Kidney (tissue), 14 donors: ENCODE data around the gene THAP4. TPM values are rescaled to one million over a fixed set of nuclear protein-coding genes. Genes with fewer than 3 reads are reported as not detected.

ENCODE experiments used
- DNase-seq, 5 donors: peaks; one replicate each; pipeline ENCODE4 v3.0.0-alpha.2; 2013 to 2020
- FAIRE-seq: peaks from 2 replicates; lab custom pipeline; 2012; peaks lifted over from hg19 to GRCh38; lab: Jason Lieb, UNC
- H3K27ac ChIP-seq, 2 donors: one replicate each; pipeline ENCODE4 v1.7.0; 2013; ENCODE audit warnings: low read depth in 2 of 2, low read length in 2 of 2, inconsistent platforms in 1 of 2
- H3K27me3 ChIP-seq: one replicate; pipeline ENCODE4 v1.7.1; 2013; ENCODE audit warnings: low read length, inconsistent platforms; ENCODE audit not compliant: control insufficient read depth, insufficient read depth
- H3K36me3 ChIP-seq, 3 donors: one replicate each; pipeline versions ENCODE4 v1.7.0 to v1.7.1; 2013; ENCODE audit warnings: low read length in 3 of 3, control low read depth in 1 of 3, inconsistent platforms in 1 of 3; ENCODE audit not compliant: insufficient read depth in 3 of 3, control insufficient read depth in 2 of 3
- H3K4me1 ChIP-seq, 3 donors: one replicate each; pipeline versions ENCODE4 v1.7.0 to v1.7.1; 2013; ENCODE audit warnings: low read length in 3 of 3, inconsistent platforms in 1 of 3, low read depth in 1 of 3; ENCODE audit not compliant: control insufficient read depth in 2 of 3, insufficient read depth in 2 of 3
- H3K4me3 ChIP-seq, 3 donors: one replicate each; pipeline versions ENCODE4 v1.7.0 to v1.8.1; 2013; ENCODE audit warnings: low read length in 3 of 3, control low read depth in 1 of 3, inconsistent platforms in 1 of 3
- H3K9ac ChIP-seq, 3 donors: one replicate each; pipeline versions ENCODE4 v1.7.0 to v1.7.1; 2013; ENCODE audit warnings: low read length in 3 of 3, control low read depth in 1 of 3, inconsistent platforms in 1 of 3
- H3K9me3 ChIP-seq, 3 donors: one replicate each; pipeline versions ENCODE4 v1.7.0 to v1.7.1; 2013; ENCODE audit warnings: low read length in 3 of 3, control low read depth in 1 of 3, inconsistent platforms in 1 of 3; ENCODE audit not compliant: control insufficient read depth in 2 of 3, insufficient read depth in 1 of 3
- CTCF ChIP-seq: IDR thresholded peaks from 3 replicates; pipeline ENCODE4 v1.5.1; 2012; ENCODE audit warnings: mild to moderate bottlenecking, moderate library complexity, borderline replicate concordance; ENCODE audit not compliant: insufficient read depth; ENCODE audit errors: extremely low read depth
- intact Hi-C: fragments of 100-400 bp; cut with DNase I; formaldehyde crosslinking; loops from one replicate; pipeline ENCODE4 v1.11.1; 2022
- polyA plus RNA-seq: library from polyadenylated mRNA; stranded (reverse); fragments of 350-450 nt; fragmentation: Illumina TruSeq; extraction: RNeasy Lipid Tissue Mini Kit (QIAGEN cat#74804); gene quantifications from one replicate; pipeline ENCODE4 v1.2.3, GENCODE V29; 2014; ENCODE audit warnings: low read depth, low replicate concordance; ENCODE audit not compliant: insufficient read depth
- total RNA-seq: library from RNA; stranded (reverse); fragmentation: NEBNext Ultra II Directional; extraction: Animal tissue kit (Norgen Biotek cat#: 25700); gene quantifications from one replicate; pipeline ENCODE4 v1.2.1, GENCODE V29; 2021
- donor health status: control.
- donor health status: control.
- donor health status: control.
- donor health status: control.
- donor health status: control.
- donor health status: DM: yes; HTN: yes; CAD: no.
- donor health status: Normal renal cell carcinoma (clear cell type).

The THAP4 gene
- total and polyA plus RNA-seq, 2 donors from 2014 or later = 68.0 to 184 TPM

GRCh38 chr2:241680827-241681599, 44.1 kb upstream of the THAP4 start:
- no peaks in the 10 kb centered on the region for H3K9me3 ChIP-seq
- FAIRE-seq = no peak
- no peak overlapping the region for H3K9ac ChIP-seq
- peaks cover 0 to 3% (median 2%) of the 10 kb centered on the region in 3 donors for H3K36me3 ChIP-seq
- no peaks in the 10 kb centered on the region for H3K27me3 ChIP-seq
- DNase-seq = no peak
- intact Hi-C loops = no loop called here
- no peak overlapping the region for H3K4me3 ChIP-seq
- H3K27ac ChIP-seq = no peak overlapping the region
- no peak for TF ChIP-seq CTCF
- H3K4me1 ChIP-seq = peaks cover 0 to under 1% (median 0%) of the 10 kb centered on the region in 3 donors

GRCh38 chr2:241680044-241680443, 43.1 kb upstream of the THAP4 start:
- DNase-seq (no peak), FAIRE-seq (no peak)
- TF ChIP-seq CTCF = no peak
- Histone ChIP-seq H3K9ac (no peak overlapping the region), H3K4me1 (no peaks in the 10 kb centered on the region), H3K27ac (no peak overlapping the region), H3K9me3 (no peaks in the 10 kb centered on the region), H3K36me3 (peaks cover 0 to 3% (median 2%) of the 10 kb centered on the region in 3 donors), H3K4me3 (no peak overlapping the region), H3K27me3 (no peaks in the 10 kb centered on the region)
- intact Hi-C loops = no loop called here

GRCh38 chr2:241678784-241679540, 42.0 kb upstream of the THAP4 start:
- H3K4me3 ChIP-seq = no peak overlapping the region
- FAIRE-seq = no peak
- no peaks in the 10 kb centered on the region for H3K9me3 ChIP-seq
- H3K27me3 ChIP-seq = no peaks in the 10 kb centered on the region
- no peak overlapping the region for H3K27ac ChIP-seq
- TF ChIP-seq CTCF = no peak
- no peak for DNase-seq
- intact Hi-C loops = no loop called here
- H3K9ac ChIP-seq = no peak overlapping the region
- peaks cover 0 to 3% (median 2%) of the 10 kb centered on the region in 3 donors for H3K36me3 ChIP-seq
- H3K4me1 ChIP-seq = no peaks in the 10 kb centered on the region
